GM21737 (cell line): ENCODE results near the gene ATP2B2.

Source experiments
- ATAC-seq: cut with Tn5 transposase; IDR thresholded peaks from one replicate; pipeline ENCODE4 v1.9.1; 2021; ENCODE audit warnings: mild to moderate bottlenecking, moderate library complexity; ENCODE audit not compliant: unreplicated experiment

ATP2B2 gene

DNA sequence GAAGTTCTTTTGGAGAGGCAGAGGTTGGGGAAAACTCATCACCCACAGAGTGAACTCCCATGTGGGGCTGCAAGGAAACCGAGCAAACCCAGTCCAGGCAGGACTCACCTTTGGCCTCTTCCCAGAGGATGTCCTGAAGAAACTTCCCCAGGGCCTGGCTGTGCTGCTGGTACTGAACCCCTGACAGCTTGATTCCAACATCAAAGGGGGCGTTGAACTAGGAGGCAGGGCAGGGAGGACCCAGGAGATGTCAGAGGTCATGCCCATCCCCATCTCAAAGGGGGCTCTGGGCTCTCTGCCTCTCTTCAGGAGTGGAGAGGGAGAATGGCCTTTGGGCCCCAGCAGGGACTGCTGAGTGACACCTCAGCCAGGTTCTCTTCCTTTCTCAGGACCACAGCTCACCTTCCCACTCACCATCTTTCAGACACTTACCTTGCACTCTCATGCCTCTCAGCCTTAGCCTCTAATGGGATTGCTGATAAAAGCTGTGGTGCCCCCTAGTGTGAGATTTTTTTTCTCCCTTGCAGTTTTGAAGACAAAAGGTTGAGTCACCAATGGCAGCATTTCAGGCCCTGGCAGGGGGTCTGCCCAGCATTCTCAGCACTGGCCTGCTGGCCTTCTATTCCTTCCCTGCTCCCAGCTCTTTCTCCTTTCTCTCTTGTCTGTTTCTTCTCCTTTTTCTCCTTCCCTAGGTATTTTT, 218.6 kb downstream of the ATP2B2 start:
- no peak for ATAC-seq

DNA sequence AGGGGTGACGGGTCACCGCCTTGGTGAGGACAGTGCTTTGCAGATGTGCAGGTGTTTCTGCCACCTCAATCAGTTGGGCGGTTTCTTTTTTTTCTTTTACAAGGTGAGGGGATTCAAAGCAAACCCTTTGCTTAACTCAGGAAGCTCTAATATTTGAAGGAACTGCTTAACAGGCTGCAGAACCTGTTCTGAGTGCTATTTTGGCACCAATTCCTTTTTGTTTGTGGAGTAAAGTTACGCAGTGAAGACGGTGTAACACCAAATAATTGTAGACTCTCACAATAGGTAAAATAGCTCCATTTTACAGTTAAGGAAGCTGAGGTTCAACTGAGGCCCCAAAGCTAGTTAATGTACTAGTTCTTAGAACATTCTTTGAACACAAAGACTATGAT, 219.3 kb downstream of the ATP2B2 start:
- ATAC-seq = no peak

DNA sequence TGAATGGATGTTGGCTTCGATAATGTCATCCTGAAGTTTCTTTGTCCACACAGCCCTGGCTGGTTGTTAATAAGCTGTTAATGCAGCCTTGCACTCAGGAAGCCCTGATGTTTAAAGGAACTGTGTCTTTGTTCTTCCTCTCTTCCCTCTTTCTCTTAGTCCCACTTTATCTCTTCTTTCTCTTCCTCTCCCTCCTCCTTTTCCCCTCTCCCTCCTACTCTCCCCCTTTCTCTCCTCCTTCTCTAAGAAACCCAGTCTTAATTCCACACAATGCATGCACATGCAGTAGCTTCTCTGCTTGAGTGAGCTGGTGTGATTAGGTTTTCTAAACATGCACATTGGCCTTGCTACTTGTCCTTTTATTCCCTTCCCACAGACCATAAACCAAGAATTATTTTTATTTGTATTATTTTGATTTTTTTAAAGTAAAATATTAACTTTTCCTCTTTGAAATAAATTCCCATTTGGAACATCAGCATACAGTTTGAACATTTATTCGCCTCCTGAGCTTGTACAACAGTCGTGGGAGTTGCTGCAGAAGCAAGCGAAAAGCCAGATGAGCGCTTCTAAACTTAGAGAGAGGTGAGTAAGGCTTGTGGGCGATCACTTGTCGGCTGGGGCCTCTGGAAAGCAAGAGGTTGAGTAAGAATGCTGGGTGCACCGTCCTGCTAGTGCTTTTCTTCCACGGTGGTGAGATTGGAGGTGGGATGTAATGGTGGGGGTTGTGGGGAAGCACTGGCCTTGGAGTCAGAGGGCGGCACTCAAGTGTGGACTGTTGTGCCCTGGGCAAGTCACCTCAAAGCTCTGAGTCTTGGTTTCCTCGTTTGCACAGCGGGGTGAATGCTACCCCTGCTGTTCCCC, 219.9 kb downstream of the ATP2B2 start:
- no peak for ATAC-seq

DNA sequence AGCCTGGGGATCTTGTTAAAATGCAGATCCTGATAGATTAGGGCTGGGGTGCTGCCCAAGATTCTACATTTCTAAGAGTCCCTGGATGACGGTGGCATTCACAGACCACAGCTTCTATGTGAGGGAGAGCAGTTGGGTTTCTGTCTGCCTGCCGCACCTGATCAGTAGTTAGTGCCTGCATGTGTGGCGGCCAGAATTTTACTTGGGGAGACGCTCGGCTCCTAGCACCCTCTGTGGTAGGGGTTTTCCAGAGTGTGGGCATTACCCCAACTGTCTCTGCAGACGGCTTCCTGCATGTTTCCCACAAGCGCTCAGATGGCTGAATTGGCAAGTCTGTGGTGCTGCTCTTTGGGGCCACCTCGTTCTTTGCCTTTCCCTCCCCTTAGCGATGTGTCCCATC, 220.9 kb downstream of the ATP2B2 start:
- ATAC-seq = no peak

DNA sequence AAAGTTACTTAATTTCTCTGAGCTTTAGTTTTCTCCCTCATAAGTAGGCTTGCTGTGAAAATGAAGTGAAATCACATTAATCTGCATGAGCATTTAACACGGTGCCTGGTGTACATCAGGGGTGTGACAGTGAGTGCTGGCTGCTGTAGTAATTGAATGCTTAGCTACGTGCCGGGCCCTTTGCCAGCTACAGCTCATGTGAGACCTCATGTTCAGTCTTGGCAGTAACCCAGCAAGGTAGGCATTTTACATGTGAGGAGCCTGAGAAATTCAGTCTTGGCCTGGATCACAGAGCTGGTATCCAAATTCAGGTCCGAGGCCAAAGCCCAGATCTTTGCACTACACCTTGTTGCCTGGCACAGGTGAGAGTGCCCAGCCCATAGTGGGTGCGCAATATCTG, 221.7 kb downstream of the ATP2B2 start:
- no peak for ATAC-seq

DNA sequence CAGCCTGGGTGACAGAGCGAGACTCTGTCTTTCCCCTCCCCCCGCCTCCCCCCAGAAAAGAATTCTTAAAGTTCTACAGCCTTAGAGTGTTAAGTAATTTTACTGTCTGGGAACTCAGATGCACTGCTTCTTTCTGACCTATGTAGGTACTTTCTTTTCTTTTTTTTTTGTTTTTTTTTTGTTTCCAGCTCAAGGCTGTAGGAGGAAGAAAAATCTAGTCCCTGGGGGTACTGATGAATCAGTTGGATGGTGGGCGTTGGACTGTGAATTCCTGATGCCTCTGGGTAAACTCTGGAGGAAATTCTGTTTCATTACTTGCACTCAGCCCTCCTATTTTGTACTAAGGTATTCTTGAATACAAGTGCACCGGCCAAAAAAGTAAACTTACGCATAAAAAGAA, 223.4 kb downstream of the ATP2B2 start:
- no peak for ATAC-seq

DNA sequence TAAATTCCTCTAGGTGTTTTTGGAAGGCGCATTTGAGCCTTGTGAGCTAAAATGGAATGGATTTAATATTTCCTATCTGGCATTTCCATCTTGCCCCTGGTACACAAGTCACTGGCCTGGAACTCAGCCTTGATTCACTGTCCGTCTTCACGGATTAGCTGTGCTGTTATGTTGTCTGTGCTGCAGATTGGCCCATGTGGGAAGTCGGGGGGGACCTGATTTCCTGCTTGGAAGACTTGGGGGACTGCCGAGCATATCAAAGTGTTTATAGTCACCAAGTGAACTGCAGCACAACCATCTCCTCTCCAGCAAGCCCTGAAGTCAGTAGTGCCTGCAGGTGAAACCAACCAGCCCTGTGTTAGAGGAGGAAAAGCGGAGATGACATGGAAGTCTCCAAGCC, 224.8 kb downstream of the ATP2B2 start:
- ATAC-seq = no peak

DNA sequence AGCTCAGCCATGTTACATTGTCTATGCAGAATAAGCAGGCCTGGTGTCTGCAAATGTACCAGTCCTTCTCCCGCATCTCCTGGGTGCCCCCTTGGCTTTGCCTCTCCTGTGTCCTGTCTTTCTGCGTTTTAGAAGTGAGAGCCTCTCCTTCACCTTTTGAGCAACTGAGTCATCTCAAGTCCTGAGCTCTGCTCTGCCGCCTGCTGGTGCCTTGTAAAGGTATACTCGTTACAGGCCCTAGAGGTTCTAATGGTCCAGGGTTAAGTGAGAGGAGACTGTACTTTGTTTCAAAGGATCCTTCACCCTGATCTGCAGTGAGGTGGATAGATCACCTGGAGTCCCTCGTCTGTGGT, 225.2 kb downstream of the ATP2B2 start:
- ATAC-seq = no peak

DNA sequence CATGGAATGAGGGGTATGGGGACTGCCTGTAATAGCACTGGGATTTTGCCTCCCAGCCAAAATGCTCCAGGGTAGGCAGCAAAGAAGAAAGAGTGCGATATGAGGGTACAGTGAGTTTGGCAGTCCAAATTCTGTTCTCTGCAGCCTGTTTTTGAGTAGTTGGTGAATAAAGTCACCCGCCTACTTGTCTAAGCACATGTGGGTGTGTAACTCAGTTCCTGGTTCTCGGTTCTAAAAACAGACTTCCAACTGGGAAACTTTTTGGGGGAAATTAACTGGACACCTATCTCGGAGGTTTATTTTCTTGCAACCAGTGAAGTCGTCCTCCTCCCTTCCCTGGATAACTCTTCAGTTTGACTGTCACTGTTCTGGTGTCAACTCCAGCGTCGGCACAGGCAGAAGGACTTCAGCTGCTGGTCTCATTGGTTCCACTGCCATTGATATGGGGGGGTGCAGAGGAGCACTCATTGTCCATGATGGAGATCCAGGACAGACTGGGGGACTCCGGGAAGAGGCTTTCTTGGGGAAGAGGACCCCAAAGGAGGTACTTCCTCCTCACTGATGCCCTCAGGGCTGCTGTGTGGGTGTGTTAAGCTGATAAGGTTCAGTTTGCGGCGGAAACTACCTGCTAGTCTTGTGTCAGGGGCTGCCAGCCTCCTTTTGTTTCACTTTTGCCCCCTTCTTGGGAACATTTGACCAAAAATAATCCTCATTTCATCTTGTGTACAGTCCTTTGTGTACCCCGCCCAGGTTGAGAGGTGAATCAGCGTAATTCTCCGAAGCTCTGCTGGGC, 225.8 kb downstream of the ATP2B2 start:
- no peak for ATAC-seq

DNA sequence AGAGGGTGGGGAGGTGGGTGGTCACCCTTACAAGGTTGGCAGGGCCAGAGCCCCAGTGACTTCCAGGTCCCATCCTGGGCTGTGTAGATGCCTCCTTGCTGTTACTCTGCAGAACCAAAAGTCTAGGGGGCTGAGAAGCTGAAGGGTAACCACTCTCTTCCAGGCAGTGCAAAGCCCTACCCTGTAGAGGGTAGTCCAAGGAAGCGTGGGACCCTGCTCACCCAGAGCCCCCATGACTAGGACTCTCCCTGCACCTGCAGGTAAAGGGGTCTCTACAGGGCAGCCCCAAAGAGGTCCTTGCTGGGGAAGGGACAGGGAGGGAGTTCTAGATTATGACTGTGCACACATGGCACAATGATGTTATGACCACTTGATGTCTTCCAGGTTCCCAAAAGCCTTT, 226.9 kb downstream of the ATP2B2 start:
- no peak for ATAC-seq

DNA sequence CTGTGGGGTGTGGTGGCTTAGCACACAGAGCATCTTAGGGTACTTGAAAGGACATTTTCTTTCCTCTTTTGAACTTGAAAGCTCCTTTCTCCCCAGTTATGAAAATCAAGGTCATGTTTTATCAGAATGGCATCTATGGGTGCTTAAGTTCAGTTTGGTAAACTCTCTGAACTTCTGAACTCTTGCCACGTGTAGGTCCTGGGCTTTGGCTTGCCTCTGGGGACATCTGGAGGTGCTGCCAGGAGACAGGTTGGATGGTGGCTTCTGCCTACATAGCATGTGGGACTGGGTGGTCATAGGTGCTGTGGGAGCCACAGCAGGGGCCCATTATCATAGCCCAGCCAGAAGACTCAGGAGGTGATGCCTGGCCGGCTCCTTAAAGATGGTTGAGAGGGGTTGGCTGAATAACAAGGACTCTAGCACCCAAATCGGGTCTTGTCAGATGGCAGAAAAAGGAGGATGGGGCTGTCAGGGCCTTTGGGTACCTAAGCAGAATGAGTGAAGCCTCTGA, 228.2 kb downstream of the ATP2B2 start:
- ATAC-seq = no peak

DNA sequence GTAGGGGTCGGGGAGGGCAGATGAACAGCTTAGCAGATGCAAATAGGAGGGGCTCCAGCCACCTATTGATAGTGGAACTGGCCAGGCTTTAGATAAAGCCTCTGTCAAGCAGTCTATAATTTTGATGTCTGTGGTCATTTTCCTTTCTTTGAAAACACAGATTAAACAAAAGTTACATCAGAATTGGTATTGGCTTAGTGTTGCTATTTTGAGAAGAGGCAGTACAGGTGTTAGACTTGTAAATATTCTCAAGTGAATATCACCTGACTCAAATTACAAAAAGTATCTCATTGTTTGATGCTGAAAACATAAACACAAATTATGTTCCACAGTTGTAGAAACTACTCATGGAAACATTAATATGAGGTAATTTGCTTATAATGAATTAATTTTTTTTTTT, 230.8 kb downstream of the ATP2B2 start:
- ATAC-seq = no peak
